ENCODE results near the gene LYPD5.

The LYPD5 gene

DNA sequence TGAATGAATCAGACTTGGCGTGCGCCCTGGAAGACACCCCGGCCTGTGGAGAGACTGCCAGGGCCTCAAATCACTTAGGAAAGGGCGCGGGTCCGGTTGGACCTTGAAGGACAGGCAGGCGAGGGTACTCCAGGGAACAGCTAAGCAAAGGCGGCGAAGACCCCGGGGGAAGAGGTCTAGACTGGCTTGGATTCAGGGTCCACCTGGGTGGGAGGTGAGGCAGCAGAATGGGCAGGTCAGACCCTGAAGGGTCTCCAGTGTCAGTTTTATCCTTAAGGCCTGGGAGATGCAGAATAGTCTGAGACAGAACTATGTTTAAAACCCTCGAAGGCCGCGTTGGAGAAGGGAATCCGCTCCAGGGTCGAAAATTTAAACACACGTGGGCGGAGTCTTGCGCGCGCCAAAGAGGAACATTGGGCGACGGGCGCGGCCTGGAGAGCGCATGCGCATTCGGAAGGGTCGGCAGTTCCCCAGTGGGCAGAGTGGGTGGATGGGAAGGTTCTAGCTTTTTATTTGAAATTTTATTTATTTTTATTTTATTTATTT lies 46.9 kb downstream of the LYPD5 start:
- in situ Hi-C loops (cut with HindIII; ENCODE audit: low sequenced_read_pairs), result no loop called here
- TF ChIP-seq, protein P1, sequence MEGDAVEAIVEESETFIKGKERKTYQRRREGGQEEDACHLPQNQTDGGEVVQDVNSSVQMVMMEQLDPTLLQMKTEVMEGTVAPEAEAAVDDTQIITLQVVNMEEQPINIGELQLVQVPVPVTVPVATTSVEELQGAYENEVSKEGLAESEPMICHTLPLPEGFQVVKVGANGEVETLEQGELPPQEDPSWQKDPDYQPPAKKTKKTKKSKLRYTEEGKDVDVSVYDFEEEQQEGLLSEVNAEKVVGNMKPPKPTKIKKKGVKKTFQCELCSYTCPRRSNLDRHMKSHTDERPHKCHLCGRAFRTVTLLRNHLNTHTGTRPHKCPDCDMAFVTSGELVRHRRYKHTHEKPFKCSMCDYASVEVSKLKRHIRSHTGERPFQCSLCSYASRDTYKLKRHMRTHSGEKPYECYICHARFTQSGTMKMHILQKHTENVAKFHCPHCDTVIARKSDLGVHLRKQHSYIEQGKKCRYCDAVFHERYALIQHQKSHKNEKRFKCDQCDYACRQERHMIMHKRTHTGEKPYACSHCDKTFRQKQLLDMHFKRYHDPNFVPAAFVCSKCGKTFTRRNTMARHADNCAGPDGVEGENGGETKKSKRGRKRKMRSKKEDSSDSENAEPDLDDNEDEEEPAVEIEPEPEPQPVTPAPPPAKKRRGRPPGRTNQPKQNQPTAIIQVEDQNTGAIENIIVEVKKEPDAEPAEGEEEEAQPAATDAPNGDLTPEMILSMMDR (IDR thresholded peaks at IDR 0.05; ENCODE audit: low read depth, low read length), result no peak
- peak; percentile 66 for DNase-seq (ENCODE audit: low read depth, low spot score)
- peak overlapping the region; percentile 83 for H3K4me3 ChIP-seq (ENCODE audit: low read depth, low read length)

DNA sequence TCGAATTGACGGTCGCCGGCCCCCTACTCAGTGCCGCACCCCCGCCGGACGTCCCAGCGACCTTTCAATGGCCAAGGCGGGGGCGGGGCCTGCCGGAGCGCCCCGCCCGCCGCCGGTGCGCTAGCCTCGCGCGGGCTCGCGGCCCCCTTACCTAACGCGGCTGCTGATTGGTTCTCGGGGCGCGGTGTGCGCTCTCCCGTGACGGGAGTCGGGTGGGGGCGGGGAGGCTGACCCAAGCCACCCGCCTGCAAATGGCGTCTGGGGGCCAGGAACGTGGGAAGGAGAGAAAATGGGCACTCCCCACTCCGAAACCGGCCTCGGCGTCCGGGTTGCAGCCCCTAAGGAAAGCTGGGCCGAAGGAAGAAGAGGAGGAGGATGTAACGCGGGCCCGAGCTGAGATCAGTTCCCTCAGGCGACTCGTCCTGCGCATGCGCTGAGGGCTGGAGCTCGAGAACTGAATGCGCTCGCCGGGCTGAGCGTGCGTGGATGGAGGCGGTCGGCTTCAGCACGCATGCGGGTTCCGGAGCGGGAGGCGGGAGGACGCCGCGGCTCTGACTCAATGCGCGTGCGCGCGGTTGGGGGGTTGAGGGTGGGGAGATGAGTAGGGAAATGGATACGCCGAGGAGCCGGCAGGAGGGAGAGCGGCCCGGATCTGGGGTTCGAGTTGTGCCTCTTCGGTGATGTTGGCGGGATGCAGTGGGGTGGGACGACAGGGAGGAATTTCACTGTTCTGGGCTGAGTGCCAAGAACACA lies 47.6 kb downstream of the LYPD5 start, which contains the start of gene SMG9:
Gene SMG9 (minus strand): TSS at position 460 of the 753 bp plus-strand sequence. CDS start 4,221 bp downstream, outside the sequence.
- in situ Hi-C loops (cut with HindIII; ENCODE audit: low sequenced_read_pairs), result no loop called here
- peak; percentile 99 for DNase-seq (ENCODE audit: low read depth, low spot score)
- peak within 1 kb of the TSS; percentile 83 for H3K4me3 ChIP-seq (ENCODE audit: low read depth, low read length)
- TF ChIP-seq, protein P1 (IDR thresholded peaks at IDR 0.05; ENCODE audit: low read depth, low read length), result no peak

DNA sequence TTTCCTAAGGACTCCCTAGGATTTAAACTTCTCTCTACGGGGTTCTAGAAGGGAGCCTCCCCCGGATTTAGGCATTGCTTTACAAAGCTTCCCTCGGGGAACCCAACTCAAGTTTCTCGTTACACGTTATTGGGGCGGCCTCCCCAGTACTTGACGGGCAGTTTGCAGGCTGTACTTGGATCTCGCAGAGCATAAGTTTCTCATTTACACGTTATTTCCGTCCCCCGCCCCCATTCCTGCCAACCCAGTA lies 48.1 kb downstream of the LYPD5 start:
- in situ Hi-C loops (cut with HindIII; ENCODE audit: low sequenced_read_pairs), result no loop called here
- H3K4me3 ChIP-seq (ENCODE audit: low read depth, low read length), result peak overlapping the region; percentile 83
- TF ChIP-seq, protein P1 (IDR thresholded peaks at IDR 0.05; ENCODE audit: low read depth, low read length), result no peak
- DNase-seq (ENCODE audit: low read depth, low spot score), result no peak

DNA sequence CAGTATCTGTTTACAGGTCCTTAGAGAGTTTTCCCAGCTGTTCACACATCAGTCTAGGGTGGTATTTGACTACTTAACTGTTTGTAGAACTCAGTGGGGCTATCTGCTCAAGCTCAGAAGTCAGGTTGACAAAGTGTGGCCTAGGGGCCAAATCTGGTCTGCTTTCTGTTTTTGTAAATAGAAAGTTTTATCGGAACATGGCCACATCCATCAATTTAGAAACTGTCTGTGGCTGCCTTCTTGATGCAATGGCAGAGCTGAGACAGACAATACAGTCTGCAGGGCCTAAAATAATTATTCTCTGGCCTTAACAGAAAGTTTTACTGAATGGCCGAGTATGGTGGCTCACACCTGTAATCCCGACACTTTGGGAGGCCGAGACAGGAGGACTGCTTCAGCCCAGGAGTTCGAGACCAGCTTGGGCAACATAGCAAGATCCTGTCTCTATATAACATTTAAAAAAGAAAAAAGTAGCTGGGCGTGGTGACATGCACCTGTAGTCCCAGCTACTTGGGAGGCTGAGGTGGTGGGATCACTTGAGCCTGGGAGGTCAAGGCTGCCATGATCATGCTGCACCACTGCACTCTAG lies 49.9 kb downstream of the LYPD5 start:
- in situ Hi-C loops (cut with HindIII; ENCODE audit: low sequenced_read_pairs), result no loop called here
- DNase-seq (ENCODE audit: low read depth, low spot score), result no peak
- TF ChIP-seq, protein P1 (IDR thresholded peaks at IDR 0.05; ENCODE audit: low read depth, low read length), result no peak
- H3K4me3 ChIP-seq (ENCODE audit: low read depth, low read length), result no peak overlapping the region

DNA sequence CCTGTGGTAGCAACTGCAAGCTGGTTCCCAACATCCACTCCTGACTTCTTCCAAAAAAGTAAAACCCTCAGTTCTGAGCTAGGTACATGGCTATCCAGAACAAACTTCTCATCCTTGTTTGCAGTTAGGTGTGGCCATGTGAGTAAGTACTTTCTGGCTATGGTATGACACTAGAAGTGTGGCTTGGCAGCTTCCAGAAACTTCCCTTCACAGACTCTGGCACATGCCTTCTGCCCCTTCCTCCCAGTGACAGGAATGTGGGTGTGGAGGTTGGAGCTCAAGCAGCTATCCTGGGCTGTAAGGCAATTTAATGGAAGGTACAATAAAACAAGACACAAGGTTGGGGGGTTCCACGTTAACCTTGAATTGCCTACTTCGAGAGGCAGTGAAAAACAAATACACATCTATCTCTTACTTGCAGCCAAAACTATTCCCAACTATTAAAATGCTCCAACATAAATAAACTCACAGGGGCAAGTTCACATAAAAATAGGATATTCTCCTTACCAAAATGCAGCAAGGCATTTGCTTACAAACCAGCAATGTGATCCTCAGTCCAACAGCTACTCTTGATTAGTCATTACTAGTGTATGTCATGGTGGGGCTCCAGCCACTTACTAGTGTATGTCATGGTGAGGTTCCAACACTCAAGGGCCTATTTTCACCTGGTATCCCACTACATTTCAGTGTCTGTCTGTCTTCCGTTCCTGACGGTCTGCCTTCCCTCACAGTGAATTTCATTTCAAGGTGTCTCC lies 50.6 kb downstream of the LYPD5 start:
- in situ Hi-C loops (cut with HindIII; ENCODE audit: low sequenced_read_pairs), result no loop called here
- peak; percentile 53 for DNase-seq (ENCODE audit: low read depth, low spot score)
- no peak overlapping the region for H3K4me3 ChIP-seq (ENCODE audit: low read depth, low read length)
- TF ChIP-seq, protein P1 (IDR thresholded peaks at IDR 0.05; ENCODE audit: low read depth, low read length), result no peak

DNA sequence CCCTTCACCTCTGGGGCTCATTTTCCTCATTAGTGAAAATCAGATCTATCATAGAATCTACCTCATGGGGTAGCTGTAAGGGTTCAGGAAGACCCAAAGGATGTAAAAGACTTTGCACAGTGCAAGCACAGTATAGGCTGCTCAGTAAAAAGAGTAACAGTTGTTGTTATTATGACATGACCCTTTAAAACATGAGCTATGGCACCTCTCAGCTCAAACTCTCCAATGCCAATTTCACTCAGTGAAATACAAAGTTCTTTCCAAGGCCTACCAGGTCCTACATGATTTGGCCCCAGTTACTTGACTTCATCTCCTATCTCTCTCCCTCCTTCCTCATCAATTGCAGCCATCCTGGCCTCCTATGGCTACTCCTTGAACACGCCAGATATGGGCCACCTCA lies 52.3 kb downstream of the LYPD5 start:
- TF ChIP-seq, protein P1 (IDR thresholded peaks at IDR 0.05; ENCODE audit: low read depth, low read length), result no peak
- no peak overlapping the region for H3K4me3 ChIP-seq (ENCODE audit: low read depth, low read length)
- no peak for DNase-seq (ENCODE audit: low read depth, low spot score)
- in situ Hi-C loops (cut with HindIII; ENCODE audit: low sequenced_read_pairs), result no loop called here

Measured in astrocyte of the spinal cord (primary cell).